DND-41 (cell line): ENCODE data around the gene ADM.

Experiments used
- CTCF ChIP-seq: IDR thresholded peaks from 2 replicates; pipeline ENCODE4 v1.5.1; 2012; ENCODE audit warnings: borderline replicate concordance, low read length, moderate library complexity, mild to moderate bottlenecking; ENCODE audit not compliant: poor library complexity, severe bottlenecking; ENCODE audit errors: extremely low read depth
- EZH2 ChIP-seq: IDR thresholded peaks from 3 replicates; pipeline ENCODE4 v1.6.1; 2012; ENCODE audit warnings: borderline replicate concordance, low read depth, mild to moderate bottlenecking, moderate library complexity, low read length, inconsistent platforms; ENCODE audit not compliant: severe bottlenecking

DNA sequence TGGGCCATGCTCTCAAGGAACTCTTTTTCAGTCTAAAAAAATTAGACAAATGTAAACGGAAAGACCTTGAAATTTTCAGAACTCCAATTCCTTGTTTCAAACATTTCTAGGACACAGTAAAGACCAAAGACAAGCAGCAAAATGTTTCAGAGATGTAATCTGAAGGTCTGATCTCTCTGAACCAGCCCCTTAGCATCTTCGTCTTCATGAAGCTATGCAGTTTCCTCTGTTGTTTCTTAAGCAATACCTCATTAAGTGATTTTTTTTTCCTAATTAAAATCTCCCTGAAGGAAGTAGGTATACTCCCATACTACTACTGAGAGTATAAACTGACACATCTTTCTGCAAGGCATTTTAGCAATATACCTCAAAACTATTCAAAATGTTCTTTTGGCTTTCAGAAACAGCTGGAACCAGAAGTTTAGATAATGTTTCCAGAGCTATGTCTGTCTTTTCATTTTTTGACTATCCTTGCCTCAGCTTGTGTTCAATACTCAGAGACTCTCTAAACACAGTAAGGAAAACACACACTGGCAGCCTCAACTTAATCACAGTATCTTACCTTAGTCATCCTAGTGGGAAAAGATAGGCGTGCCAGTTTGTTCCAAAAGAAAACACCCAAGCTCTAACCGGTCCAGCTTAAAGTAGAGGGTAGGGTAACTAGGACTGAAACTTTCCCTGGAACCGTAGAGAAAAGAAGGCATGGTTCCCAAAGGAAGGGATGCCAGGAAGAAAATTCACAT, 36.0 kb upstream of the ADM start:
- TF ChIP-seq CTCF (no peak), EZH2 (no peak)
